KOPT-K1 (cell line): ENCODE data around the gene CXCL12.

Experiments used
- H3K27ac ChIP-seq: fragments of 200-600 bp; sonication (generic); 2 replicates; pipeline ENCODE4 v1.5.1; 2016; ENCODE audit warnings: antibody characterized with exemption, mild to moderate bottlenecking, low read depth, low read length; ENCODE audit not compliant: poor library complexity, severe bottlenecking
- H3K36me3 ChIP-seq: fragments of 200-600 bp; sonication (generic); 2 replicates; pipeline ENCODE4 v1.5.1; 2017; ENCODE audit warnings: antibody characterized with exemption, mild to moderate bottlenecking, low read length, moderate library complexity; ENCODE audit not compliant: insufficient read depth
- H3K9me3 ChIP-seq: fragments of 200-600 bp; sonication (generic); 2 replicates; pipeline ENCODE4 v1.5.1; 2017; ENCODE audit warnings: antibody characterized with exemption, low read length, mild to moderate bottlenecking; ENCODE audit not compliant: insufficient read depth, poor library complexity, severe bottlenecking

The CXCL12 gene

GRCh38 chr10:44385026-44385695 is at the start of gene CXCL12:
Gene CXCL12 (minus strand): TSS chr10:44385097. CDS start chr10:44385005, 92 bp downstream.
- Histone ChIP-seq H3K27ac (no peak within 1 kb of the TSS), H3K36me3 (no peaks in the 10 kb centered on the region), H3K9me3 (no peaks in the 10 kb centered on the region)

- Histone ChIP-seq H3K9me3 (no peaks in the 10 kb centered on the region), H3K36me3 (no peaks in the 10 kb centered on the region), H3K27ac (no peak overlapping the region)
Observed at GRCh38 chr10:44427479-44427878, 42.6 kb upstream of the CXCL12 start.

- Histone ChIP-seq H3K27ac (no peak overlapping the region), H3K9me3 (no peaks in the 10 kb centered on the region), H3K36me3 (no peaks in the 10 kb centered on the region)
Observed at GRCh38 chr10:44427037-44427436, 42.1 kb upstream of the CXCL12 start.

- H3K9me3 ChIP-seq, result no peaks in the 10 kb centered on the region
- no peak overlapping the region for H3K27ac ChIP-seq
- no peaks in the 10 kb centered on the region for H3K36me3 ChIP-seq
Observed at GRCh38 chr10:44426247-44427034, 41.5 kb upstream of the CXCL12 start.

- Histone ChIP-seq H3K9me3 (no peaks in the 10 kb centered on the region), H3K27ac (no peak overlapping the region), H3K36me3 (no peaks in the 10 kb centered on the region)
Observed at GRCh38 chr10:44425466-44425865, 40.6 kb upstream of the CXCL12 start.

GRCh38 chr10:44424957-44425356 is 40.1 kb upstream of the CXCL12 start:
- no peaks in the 10 kb centered on the region for H3K36me3 ChIP-seq

GRCh38 chr10:44424298-44424697 is 39.4 kb upstream of the CXCL12 start:
- Histone ChIP-seq H3K9me3 (no peaks in the 10 kb centered on the region), H3K36me3 (no peaks in the 10 kb centered on the region), H3K27ac (no peak overlapping the region)

More at GRCh38 chr10:44424957-44425356, 40.1 kb upstream of the CXCL12 start:
- Histone ChIP-seq H3K9me3 (no peaks in the 10 kb centered on the region), H3K27ac (no peak overlapping the region)

GRCh38 chr10:44422570-44423101 is 37.7 kb upstream of the CXCL12 start:
- Histone ChIP-seq H3K27ac (no peak overlapping the region), H3K9me3 (no peaks in the 10 kb centered on the region), H3K36me3 (no peaks in the 10 kb centered on the region)

GRCh38 chr10:44422153-44422552 is 37.3 kb upstream of the CXCL12 start:
- no peaks in the 10 kb centered on the region for H3K36me3 ChIP-seq
- no peaks in the 10 kb centered on the region for H3K9me3 ChIP-seq
- H3K27ac ChIP-seq, result no peak overlapping the region

- no peak overlapping the region for H3K27ac ChIP-seq
- peaks cover 4% of the 10 kb centered on the region for H3K9me3 ChIP-seq
- no peaks in the 10 kb centered on the region for H3K36me3 ChIP-seq
Observed at GRCh38 chr10:44419790-44420549, 35.1 kb upstream of the CXCL12 start.

GRCh38 chr10:44418637-44419036 is 33.7 kb upstream of the CXCL12 start:
- Histone ChIP-seq H3K36me3 (no peaks in the 10 kb centered on the region), H3K9me3 (peaks cover 4% of the 10 kb centered on the region), H3K27ac (no peak overlapping the region)

- Histone ChIP-seq H3K27ac (no peak overlapping the region), H3K36me3 (no peaks in the 10 kb centered on the region), H3K9me3 (peaks cover 4% of the 10 kb centered on the region)
Observed at GRCh38 chr10:44417761-44418160, 32.9 kb upstream of the CXCL12 start.

GRCh38 chr10:44416936-44417335 is 32.0 kb upstream of the CXCL12 start:
- peaks cover 7% of the 10 kb centered on the region for H3K9me3 ChIP-seq
- no peak overlapping the region for H3K27ac ChIP-seq
- no peaks in the 10 kb centered on the region for H3K36me3 ChIP-seq

- H3K9me3 ChIP-seq, result peaks cover 9% of the 10 kb centered on the region
- no peaks in the 10 kb centered on the region for H3K36me3 ChIP-seq
- no peak overlapping the region for H3K27ac ChIP-seq
Observed at GRCh38 chr10:44416021-44416771, 31.3 kb upstream of the CXCL12 start.
